Stimulated activated CD4-positive, alpha-beta T cell treated with anti-CD3 and anti-CD28 coated beads, TNF-alpha, amount 100 ng/mL, for 48 hours (primary cell): ENCODE results near the gene LSAMP.
"Not testable (repeated sequence)": the region's sequence is repeated elsewhere in the genome, so short reads cannot be mapped to it uniquely, and the experiment has no call there.

Source experiments
- DNase-seq, 3 donors: peaks; one replicate each; pipeline ENCODE4 v3.0.0-alpha.2; 2020; ENCODE audit warnings: low read depth in 3 of 3

Gene LSAMP

GRCh38 chr3:115752978-115753377, 692.3 kb downstream of the LSAMP start:
- DNase-seq: not testable (repeated sequence)
